ENCODE data around the gene ANKRA2.

GRCh38 chr5:73606206-73606753 lies 40.8 kb upstream of the ANKRA2 start:
- TF ChIP-seq POLR2AphosphoS5 (IDR thresholded peaks at IDR 0.05): no peak
- no peak for TF ChIP-seq EP300 (conservative IDR thresholded peaks at IDR 0.05; ENCODE audit: poor library complexity, severe bottlenecking)
- no peak for TF ChIP-seq CTCF (IDR thresholded peaks at IDR 0.05; ENCODE audit: poor library complexity, severe bottlenecking)
- no peak for TF ChIP-seq EZH2 (IDR thresholded peaks at IDR 0.05; ENCODE audit: borderline replicate concordance, insufficient read depth, low read length, poor library complexity, severe bottlenecking)
- no peak for TF ChIP-seq TAF1 (IDR thresholded peaks at IDR 0.05; ENCODE audit: low read depth)
- TF ChIP-seq REST (IDR thresholded peaks at IDR 0.05; ENCODE audit: borderline replicate concordance): no peak
- TF ChIP-seq MXI1 (conservative IDR thresholded peaks at IDR 0.05; ENCODE audit: poor library complexity, severe bottlenecking): no peak
- TF ChIP-seq RAD21 (conservative IDR thresholded peaks at IDR 0.05): no peak
- no peak for TF ChIP-seq SMC3 (conservative IDR thresholded peaks at IDR 0.05; ENCODE audit: poor library complexity)
